Testis (tissue), 3 donors: ENCODE data around the gene WWC2. TPM values are rescaled to one million over a fixed set of nuclear protein-coding genes. Genes with fewer than 3 reads are reported as not detected.

Experiments used
- DNase-seq: peaks from one replicate; pipeline ENCODE4 v3.0.0-alpha.2; 2019
- H3K27ac ChIP-seq, 2 donors: fragments of 200-600 bp; sonication (generic); one replicate each; pipeline ENCODE4 v1.5.1; 2019
- H3K27me3 ChIP-seq: fragments of 200-600 bp; sonication (generic); one replicate; pipeline ENCODE4 v1.5.1; 2019
- H3K36me3 ChIP-seq: fragments of 200-600 bp; sonication (generic); one replicate; pipeline ENCODE4 v1.5.1; 2017; ENCODE audit warnings: low read depth; ENCODE audit errors: missing control alignments
- H3K4me1 ChIP-seq: fragments of 200-600 bp; sonication (generic); one replicate; pipeline ENCODE4 v1.5.1; 2019
- H3K4me3 ChIP-seq, 2 donors: fragments of 200-600 bp; sonication (generic); one replicate each; pipeline ENCODE4 v1.5.1; 2017 to 2019
- H3K9me3 ChIP-seq: fragments of 200-600 bp; sonication (generic); one replicate; pipeline ENCODE4 v1.5.1; 2017
- CTCF ChIP-seq, 3 experiments: fragments of 450-650 bp in 2 of 3; fragments of 200-600 bp in 1 of 3; sonication (generic) in 1 of 3; IDR thresholded peaks; one replicate each; pipeline ENCODE4 v1.5.1; 2016 to 2019; ENCODE audit warnings: antibody characterized with exemption in 3 of 3, mild to moderate bottlenecking in 2 of 3, moderate library complexity in 1 of 3
- POLR2A ChIP-seq: fragments of 450-650 bp; IDR thresholded peaks from one replicate; pipeline ENCODE4 v1.6.1; 2017; ENCODE audit warnings: antibody characterized with exemption, mild to moderate bottlenecking, moderate library complexity
- WGBS, 2 donors: methylation state at CpG; one replicate each; pipeline ENCODE4 v1.1.5; 2018; 5-methylcytosine and 5-hydroxymethylcytosine counted together
- intact Hi-C: fragments of 100-400 bp; cut with DNase I; formaldehyde crosslinking; loops from one replicate; pipeline ENCODE4 v1.15.1; 2023; ENCODE audit warnings: low total_unique reads
- polyA plus RNA-seq: library from polyadenylated mRNA; stranded (reverse); fragments of 350-450 nt; fragmentation: Illumina TruSeq; extraction: RNeasy Lipid Tissue Mini Kit (QIAGEN cat#74804); gene quantifications from one replicate; pipeline ENCODE4 v1.2.3, GENCODE V29; 2014; ENCODE audit warnings: low read depth, low replicate concordance; ENCODE audit not compliant: insufficient read depth
- total RNA-seq, 2 donors: library from RNA; depleted of rRNA; stranded (reverse); fragments of >200 nt; gene quantifications; one replicate each; pipeline ENCODE4 v1.2.3, GENCODE V29; 2016

WWC2 gene
- total and polyA plus RNA-seq, 3 donors from 2014 or later = 34.4 to 76.7 (median 64.2) TPM

- Histone ChIP-seq H3K27me3 (no peaks in the 10 kb centered on the region), H3K27ac (no peak overlapping the region), H3K4me1 (peaks cover 9% of the 10 kb centered on the region), H3K4me3 (no peak overlapping the region), H3K36me3 (no peaks in the 10 kb centered on the region), H3K9me3 (no peaks in the 10 kb centered on the region)
- intact Hi-C loops = no loop called here
- 91 to 97% methylated on average over 6 of the region's 6 CpGs for WGBS, 2 donors
- no peak for DNase-seq
- no peak for TF ChIP-seq POLR2A
- no peak for TF ChIP-seq CTCF (IDR thresholded peaks at IDR 0.05)
Observed at GRCh38 chr4:183287677-183288076, 188.6 kb downstream of the WWC2 start.

DNA sequence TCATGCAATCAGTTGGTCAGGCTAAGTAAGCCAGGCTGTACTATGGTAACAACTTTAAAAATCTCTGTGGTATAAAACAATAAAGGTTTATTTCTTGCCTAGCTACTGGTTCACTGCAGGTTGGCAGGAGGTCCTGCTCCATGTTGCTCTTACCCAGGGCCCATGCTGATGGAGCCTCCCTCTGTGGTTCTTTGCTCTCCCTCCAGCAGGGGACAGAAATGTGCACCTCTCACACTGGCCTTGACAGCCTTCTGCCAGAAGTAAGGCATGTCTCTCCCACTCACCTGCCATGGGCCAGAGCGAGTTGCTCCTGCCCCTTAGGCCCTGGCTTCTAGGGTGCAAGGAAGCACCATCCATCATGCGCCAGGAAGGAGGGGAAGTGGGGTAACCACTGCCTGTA, 189.9 kb downstream of the WWC2 start:
- Histone ChIP-seq H3K4me1 (peaks cover 9% of the 10 kb centered on the region), H3K27ac (no peak overlapping the region), H3K9me3 (no peaks in the 10 kb centered on the region), H3K27me3 (no peaks in the 10 kb centered on the region), H3K36me3 (no peaks in the 10 kb centered on the region), H3K4me3 (no peak overlapping the region)
- TF ChIP-seq CTCF (IDR thresholded peaks at IDR 0.05) = no peak
- TF ChIP-seq POLR2A = no peak
- 79 to 83% methylated on average over 2 of the region's 2 CpGs for WGBS, 2 donors
- no peak for DNase-seq
- intact Hi-C loops = no loop called here

DNA sequence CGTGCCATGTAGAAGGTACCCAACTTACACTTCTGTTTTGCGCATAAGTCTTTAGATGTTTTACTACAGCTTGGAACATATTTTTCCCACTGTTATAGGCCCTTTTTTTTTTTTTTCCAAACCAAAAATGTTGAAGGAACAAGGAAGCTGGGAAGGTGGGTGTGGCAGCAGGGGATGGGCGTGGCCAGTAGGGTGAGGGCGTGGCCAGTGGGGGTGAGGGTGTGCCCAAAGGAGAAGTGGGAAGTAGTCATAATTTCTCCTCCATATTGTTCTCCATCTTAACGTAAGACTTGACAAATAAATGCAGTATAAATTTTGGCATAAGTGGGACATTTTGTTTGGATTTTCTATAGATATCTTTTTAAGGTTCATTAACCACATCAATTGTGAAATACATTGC, 190.6 kb downstream of the WWC2 start:
- H3K27me3 ChIP-seq = no peaks in the 10 kb centered on the region
- H3K4me3 ChIP-seq = no peak overlapping the region
- DNase-seq = no peak
- H3K9me3 ChIP-seq = no peaks in the 10 kb centered on the region
- H3K36me3 ChIP-seq = no peaks in the 10 kb centered on the region
- TF ChIP-seq POLR2A (no peak), CTCF (IDR thresholded peaks at IDR 0.05) (no peak)
- no peak overlapping the region for H3K27ac ChIP-seq
- WGBS, 2 donors = 87 to 96% methylated on average over 5 of the region's 5 CpGs
- peaks cover 8% of the 10 kb centered on the region for H3K4me1 ChIP-seq
- intact Hi-C loops = no loop called here

GRCh38 chr4:183291070-183291469, 192.0 kb downstream of the WWC2 start:
- intact Hi-C loops = no loop called here
- WGBS, 2 donors = 97% methylated on average over 2 of the region's 2 CpGs
- Histone ChIP-seq H3K27ac (no peak overlapping the region), H3K36me3 (no peaks in the 10 kb centered on the region), H3K9me3 (no peaks in the 10 kb centered on the region), H3K4me3 (no peak overlapping the region), H3K4me1 (no peaks in the 10 kb centered on the region), H3K27me3 (no peaks in the 10 kb centered on the region)
- no peak for DNase-seq
- no peak for TF ChIP-seq CTCF (IDR thresholded peaks at IDR 0.05)
- TF ChIP-seq POLR2A = no peak

GRCh38 chr4:183295711-183296110, 196.7 kb downstream of the WWC2 start:
- 88 to 91% methylated on average over 10 of the region's 10 CpGs for WGBS, 2 donors
- no peaks in the 10 kb centered on the region for H3K36me3 ChIP-seq
- intact Hi-C loops = no loop called here

More at GRCh38 chr4:183295711-183296110, 196.7 kb downstream of the WWC2 start:
- no peak for TF ChIP-seq POLR2A
- no peak for TF ChIP-seq CTCF (IDR thresholded peaks at IDR 0.05)
- H3K27me3 ChIP-seq = no peaks in the 10 kb centered on the region
- H3K27ac ChIP-seq = no peak overlapping the region
- H3K4me1 ChIP-seq = no peaks in the 10 kb centered on the region
- H3K4me3 ChIP-seq = no peak overlapping the region
- no peak for DNase-seq
- no peaks in the 10 kb centered on the region for H3K9me3 ChIP-seq
